ENCODE measurements around the gene PARD6B. TPM values are rescaled to one million over a fixed set of nuclear protein-coding genes. Genes with fewer than 3 reads are reported as not detected.

Gene PARD6B
- total and polyA plus RNA-seq, 2 of the 13 experiments (the other 11 are each of a cell fraction or from before 2014, with no cell fraction given): 6.9 to 22.2 TPM

DNA sequence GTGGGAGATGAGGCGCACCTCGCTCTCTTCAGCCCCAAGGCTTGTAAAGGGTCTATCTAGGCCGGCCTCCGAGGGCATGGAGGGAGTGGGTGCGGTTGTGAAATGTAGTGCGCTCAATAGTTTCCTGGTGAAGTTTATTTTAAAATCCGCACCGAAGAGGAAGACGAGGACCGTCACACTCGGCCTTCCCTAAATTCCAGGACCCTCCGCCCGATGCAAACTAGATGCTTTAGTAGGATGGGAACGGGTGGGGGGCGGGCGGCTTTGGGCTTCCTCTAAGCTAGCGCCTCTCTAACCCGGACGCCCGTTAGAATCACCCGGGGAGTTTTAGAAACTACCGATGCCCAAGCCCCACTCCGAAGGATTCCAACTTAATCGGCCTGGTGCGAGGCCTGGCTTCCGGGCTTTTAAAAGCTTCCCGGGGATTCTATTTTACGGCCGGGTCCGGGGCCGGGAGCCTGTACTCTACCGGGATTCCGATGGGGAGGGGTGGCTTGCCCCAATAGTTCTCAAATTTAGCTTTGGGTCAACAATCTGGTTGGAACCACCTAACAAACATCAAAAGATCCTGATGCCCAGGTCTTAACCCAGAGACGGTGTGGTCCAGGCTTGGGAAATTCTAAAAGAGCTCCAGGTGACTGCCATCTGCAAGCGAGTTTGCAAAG lies 62.9 kb downstream of the PARD6B start (continued):
- TF ChIP-seq, protein P1, sequence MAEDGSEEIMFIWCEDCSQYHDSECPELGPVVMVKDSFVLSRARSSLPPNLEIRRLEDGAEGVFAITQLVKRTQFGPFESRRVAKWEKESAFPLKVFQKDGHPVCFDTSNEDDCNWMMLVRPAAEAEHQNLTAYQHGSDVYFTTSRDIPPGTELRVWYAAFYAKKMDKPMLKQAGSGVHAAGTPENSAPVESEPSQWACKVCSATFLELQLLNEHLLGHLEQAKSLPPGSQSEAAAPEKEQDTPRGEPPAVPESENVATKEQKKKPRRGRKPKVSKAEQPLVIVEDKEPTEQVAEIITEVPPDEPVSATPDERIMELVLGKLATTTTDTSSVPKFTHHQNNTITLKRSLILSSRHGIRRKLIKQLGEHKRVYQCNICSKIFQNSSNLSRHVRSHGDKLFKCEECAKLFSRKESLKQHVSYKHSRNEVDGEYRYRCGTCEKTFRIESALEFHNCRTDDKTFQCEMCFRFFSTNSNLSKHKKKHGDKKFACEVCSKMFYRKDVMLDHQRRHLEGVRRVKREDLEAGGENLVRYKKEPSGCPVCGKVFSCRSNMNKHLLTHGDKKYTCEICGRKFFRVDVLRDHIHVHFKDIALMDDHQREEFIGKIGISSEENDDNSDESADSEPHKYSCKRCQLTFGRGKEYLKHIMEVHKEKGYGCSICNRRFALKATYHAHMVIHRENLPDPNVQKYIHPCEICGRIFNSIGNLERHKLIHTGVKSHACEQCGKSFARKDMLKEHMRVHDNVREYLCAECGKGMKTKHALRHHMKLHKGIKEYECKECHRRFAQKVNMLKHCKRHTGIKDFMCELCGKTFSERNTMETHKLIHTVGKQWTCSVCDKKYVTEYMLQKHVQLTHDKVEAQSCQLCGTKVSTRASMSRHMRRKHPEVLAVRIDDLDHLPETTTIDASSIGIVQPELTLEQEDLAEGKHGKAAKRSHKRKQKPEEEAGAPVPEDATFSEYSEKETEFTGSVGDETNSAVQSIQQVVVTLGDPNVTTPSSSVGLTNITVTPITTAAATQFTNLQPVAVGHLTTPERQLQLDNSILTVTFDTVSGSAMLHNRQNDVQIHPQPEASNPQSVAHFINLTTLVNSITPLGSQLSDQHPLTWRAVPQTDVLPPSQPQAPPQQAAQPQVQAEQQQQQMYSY (CRISPR knock-in tag; IDR thresholded peaks at IDR 0.05): 0 out of 2 replicates have a peak, but pooled peaks have one; percentile 20
- TF ChIP-seq ZNF335 (CRISPR knock-in tag; IDR thresholded peaks at IDR 0.05) (no peak), CHD2 (IDR thresholded peaks at IDR 0.05; ENCODE audit: low read depth, low read length) (no peak), SALL1 (CRISPR knock-in tag; IDR thresholded peaks at IDR 0.05) (no peak), ZNF543 (CRISPR knock-in tag; IDR thresholded peaks at IDR 0.05) (no peak), ZNF781 (CRISPR knock-in tag; IDR thresholded peaks at IDR 0.05; ENCODE audit: borderline replicate concordance, not compliant biosample characterization) (peak; percentile 2), PHB2 (IDR thresholded peaks at IDR 0.05; ENCODE audit: partially characterized antibody) (no peak), HNF4A (CRISPR knock-in tag; IDR thresholded peaks at IDR 0.05) (no peak), RNF2 (conservative IDR thresholded peaks at IDR 0.05; ENCODE audit: low read depth) (no peak), ZC3H13 (CRISPR knock-in tag; IDR thresholded peaks at IDR 0.05) (no peak), ZNF34 (CRISPR knock-in tag; IDR thresholded peaks at IDR 0.05; ENCODE audit: borderline replicate concordance) (no peak)
- TF ChIP-seq, protein P2, sequence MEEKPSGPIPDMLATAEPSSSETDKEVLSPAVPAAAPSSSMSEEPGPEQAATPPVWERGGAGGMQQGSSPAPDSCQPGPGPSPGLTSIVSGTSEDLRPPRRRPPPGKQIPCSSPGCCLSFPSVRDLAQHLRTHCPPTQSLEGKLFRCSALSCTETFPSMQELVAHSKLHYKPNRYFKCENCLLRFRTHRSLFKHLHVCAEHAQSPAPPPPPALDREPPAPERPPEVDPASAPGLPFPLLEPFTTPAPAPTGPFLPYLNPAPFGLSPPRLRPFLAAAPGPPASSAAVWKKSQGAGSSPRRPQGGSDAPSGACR (CRISPR knock-in tag; IDR thresholded peaks at IDR 0.05): no peak
- TF ChIP-seq, protein P3, sequence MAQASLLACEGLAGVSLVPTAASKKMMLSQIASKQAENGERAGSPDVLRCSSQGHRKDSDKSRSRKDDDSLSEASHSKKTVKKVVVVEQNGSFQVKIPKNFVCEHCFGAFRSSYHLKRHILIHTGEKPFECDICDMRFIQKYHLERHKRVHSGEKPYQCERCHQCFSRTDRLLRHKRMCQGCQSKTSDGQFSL (CRISPR knock-in tag; IDR thresholded peaks at IDR 0.05): 0 out of 2 replicates have a peak, but pooled peaks have one; percentile 22
- TF ChIP-seq, protein P4, sequence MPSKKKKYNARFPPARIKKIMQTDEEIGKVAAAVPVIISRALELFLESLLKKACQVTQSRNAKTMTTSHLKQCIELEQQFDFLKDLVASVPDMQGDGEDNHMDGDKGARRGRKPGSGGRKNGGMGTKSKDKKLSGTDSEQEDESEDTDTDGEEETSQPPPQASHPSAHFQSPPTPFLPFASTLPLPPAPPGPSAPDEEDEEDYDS (CRISPR knock-in tag; IDR thresholded peaks at IDR 0.05): no peak
- TF ChIP-seq, protein P5, sequence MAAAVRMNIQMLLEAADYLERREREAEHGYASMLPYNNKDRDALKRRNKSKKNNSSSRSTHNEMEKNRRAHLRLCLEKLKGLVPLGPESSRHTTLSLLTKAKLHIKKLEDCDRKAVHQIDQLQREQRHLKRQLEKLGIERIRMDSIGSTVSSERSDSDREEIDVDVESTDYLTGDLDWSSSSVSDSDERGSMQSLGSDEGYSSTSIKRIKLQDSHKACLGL (CRISPR knock-in tag; IDR thresholded peaks at IDR 0.05): no peak
- TF ChIP-seq, protein P6, sequence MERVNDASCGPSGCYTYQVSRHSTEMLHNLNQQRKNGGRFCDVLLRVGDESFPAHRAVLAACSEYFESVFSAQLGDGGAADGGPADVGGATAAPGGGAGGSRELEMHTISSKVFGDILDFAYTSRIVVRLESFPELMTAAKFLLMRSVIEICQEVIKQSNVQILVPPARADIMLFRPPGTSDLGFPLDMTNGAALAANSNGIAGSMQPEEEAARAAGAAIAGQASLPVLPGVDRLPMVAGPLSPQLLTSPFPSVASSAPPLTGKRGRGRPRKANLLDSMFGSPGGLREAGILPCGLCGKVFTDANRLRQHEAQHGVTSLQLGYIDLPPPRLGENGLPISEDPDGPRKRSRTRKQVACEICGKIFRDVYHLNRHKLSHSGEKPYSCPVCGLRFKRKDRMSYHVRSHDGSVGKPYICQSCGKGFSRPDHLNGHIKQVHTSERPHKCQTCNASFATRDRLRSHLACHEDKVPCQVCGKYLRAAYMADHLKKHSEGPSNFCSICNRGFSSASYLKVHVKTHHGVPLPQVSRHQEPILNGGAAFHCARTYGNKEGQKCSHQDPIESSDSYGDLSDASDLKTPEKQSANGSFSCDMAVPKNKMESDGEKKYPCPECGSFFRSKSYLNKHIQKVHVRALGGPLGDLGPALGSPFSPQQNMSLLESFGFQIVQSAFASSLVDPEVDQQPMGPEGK (CRISPR knock-in tag; IDR thresholded peaks at IDR 0.05): no peak
- TF ChIP-seq, protein P7, sequence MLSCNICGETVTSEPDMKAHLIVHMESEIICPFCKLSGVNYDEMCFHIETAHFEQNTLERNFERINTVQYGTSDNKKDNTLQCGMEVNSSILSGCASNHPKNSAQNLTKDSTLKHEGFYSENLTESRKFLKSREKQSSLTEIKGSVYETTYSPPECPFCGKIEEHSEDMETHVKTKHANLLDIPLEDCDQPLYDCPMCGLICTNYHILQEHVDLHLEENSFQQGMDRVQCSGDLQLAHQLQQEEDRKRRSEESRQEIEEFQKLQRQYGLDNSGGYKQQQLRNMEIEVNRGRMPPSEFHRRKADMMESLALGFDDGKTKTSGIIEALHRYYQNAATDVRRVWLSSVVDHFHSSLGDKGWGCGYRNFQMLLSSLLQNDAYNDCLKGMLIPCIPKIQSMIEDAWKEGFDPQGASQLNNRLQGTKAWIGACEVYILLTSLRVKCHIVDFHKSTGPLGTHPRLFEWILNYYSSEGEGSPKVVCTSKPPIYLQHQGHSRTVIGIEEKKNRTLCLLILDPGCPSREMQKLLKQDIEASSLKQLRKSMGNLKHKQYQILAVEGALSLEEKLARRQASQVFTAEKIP (CRISPR knock-in tag; IDR thresholded peaks at IDR 0.05; ENCODE audit: borderline replicate concordance): no peak

All from HepG2 (cell line).